Measurements from ENCODE around the gene BFAR.
"Not testable (repeated sequence)": the region's sequence is repeated elsewhere in the genome, so short reads cannot be mapped to it uniquely, and the experiment has no call there.

BFAR gene

DNA sequence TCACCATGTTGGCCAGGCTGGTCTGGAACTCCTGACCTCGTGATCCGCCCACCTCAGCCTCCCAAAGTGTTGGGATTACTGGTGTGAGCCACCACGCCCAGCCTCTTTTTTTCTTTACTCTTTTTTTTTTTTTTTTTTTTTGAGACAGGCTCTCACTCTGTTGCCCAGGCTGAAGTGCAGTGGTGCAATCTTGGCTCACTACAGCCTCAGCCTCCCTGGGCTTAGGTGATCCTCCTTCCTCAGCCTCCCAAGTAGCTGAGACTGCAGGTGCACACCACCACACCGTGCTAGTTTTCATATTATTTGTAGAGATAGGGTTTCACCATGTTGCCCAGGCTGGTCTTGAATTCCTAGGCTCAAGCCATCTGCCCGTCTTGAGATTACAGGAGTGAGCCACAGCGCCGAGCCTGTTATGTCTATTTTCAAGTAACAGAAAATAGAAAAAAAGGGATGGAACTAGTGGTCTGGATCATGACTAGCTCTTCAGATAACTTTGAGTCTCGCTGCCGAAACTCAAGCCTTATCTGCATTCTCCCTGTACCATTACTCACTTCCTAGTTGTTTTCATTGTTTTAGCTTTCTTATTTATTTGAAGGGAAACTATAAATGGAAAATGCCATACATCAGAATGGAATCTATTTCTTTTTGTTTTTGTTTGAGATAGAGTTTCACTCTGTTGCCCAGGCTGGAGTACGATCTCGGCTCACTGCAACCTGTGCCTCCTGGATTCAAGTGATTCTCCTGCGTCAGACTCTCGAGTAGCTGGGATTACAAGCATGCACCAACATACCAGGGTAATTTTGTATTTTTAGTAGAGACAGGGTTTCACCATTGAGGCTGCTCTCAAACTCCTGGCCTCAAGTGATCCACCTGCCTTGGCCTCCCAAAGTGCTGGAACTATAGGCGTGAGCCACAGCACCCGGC is 53.4 kb downstream of the BFAR start:
- DNase-seq: not testable (repeated sequence)

DNA sequence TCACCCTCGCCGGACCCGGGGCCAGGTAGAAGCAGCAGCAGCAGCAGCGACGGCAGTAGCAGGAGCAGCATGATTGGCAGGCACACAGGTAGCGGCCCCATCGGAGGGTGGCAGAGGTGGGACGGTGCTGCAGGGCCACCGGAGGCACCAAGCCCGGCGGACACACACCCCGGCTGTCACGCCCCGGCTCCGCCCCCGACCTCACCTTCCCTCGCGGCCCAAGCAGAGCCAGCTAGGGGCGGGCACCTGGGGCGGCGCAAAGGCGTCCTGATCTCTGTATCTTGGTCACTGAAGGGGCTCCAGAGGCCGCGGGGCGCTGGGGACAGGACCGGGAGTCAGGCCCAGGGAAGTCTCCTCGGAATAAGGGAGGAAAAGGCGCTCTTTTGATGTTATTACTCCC is 61.4 kb downstream of the BFAR start, which contains the start of gene PLA2G10:
TSS of gene PLA2G10 (minus strand) at position 180 of the 400 bp plus-strand sequence. CDS start at position 101, 79 bp downstream.
- DNase-seq: not testable (repeated sequence)

DNA sequence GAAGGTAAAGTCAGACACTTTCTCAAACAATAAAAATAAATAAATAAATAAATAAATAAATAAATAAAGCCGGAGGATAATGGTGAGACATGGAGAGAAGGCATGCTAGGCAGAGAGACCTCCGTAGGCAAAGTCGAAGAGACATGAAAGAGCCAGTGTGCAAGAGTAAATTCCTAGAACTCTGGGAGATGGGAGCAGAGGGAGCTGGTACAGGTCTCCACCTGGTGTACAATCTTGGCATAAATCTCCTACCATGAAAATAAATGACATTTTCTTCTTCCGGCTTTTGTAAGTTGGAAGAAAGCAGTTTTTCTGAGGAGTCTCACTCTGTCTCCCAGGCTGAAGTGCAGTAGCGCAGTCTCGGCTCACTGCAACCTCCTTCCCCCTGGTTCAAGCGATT is 69.1 kb downstream of the BFAR start:
- DNase-seq: not testable (repeated sequence)

DNA sequence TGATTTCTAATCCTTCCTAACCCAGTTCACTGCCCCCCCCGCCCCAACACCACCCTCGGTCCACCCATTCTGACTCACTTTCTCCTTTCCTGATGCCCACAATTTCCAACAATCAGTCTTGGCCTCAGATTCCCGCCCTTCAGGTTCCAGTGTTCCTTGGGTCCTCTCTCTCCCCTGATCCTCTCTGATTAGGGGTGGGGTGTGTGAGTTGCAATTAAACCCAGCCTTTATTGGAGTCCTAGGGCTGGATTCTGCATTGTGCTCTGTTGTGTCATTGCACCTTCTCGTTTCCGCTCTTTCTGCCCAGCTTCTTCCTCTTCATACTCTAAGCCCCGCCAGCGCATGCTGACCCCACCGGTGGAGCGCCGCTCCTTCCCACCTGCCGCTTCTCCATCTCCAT is 69.9 kb downstream of the BFAR start:
- DNase-seq: not testable (repeated sequence)

DNA sequence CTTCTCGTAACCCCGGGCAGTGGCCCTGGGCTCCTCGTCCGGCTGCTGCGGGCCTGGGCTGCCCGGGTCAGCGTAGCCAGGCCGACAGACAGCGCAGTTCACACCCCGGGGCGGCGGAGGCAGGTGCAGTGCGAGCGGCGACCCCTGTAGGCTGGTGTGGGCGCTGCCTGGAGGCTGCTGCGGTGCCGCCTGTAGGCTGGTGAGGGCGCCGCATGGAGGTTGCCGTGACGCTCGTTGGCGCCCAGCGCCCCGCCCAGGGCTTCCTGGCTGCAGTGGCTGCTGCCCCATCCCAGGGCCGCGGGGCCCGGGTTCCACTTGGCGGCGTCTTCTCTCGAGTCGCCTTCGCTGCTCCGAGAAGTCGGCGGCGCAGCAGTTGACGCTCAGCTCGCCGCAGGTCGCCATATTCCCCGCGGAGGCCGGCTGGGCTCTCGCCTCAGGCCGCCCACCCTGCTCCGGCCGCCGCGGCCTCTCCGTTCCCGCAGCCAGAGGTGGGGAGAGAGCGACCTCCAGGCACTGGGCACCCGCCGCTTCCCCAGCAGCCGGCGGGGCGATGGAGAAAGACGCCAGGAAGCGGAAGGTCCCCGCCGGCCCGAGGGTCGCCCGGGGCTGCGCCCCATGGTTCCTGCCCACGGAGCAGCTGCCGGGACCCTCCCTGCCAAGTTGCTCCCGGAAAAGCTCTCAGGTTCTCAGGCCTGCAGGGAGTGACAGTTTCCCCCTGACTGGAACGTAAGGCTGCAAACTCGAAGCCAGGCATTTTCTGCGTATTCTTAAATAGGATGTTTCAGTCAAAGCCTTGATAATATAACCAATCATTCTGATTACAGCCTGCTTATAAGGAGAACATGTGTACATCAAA is 70.6 kb downstream of the BFAR start, which contains the start of gene NPIPA3:
TSS of gene NPIPA3 (plus strand) at position 256 of the 856 bp plus-strand sequence. CDS start 5,533 bp downstream, outside the sequence.
- not testable (repeated sequence) for DNase-seq

Data from amygdala (tissue), 56 donors.